ENCODE data around the gene CTSF. TPM values are rescaled to one million over a fixed set of nuclear protein-coding genes. Genes with fewer than 3 reads are reported as not detected.

The CTSF gene
- total and polyA plus RNA-seq, 2 of the 13 experiments (the other 11 are each of a cell fraction or from before 2014, with no cell fraction given) = not detected

- no peaks in the 10 kb centered on the region for H4K20me1 ChIP-seq (ENCODE audit: insufficient read depth, low read length)
- peaks cover 9 to 37% of the 10 kb centered on the region in 2 experiments for H3K36me3 ChIP-seq (replicated peaks in 1 of 2; ENCODE audit: control insufficient read depth in 1 of 2, insufficient read depth in 2 of 2, low read length in 2 of 2)
- H3K4me3 ChIP-seq (replicated peaks in 1 of 3; ENCODE audit: insufficient read depth in 1 of 3, low read depth in 2 of 3, low read length in 3 of 3) = no peak overlapping the region
- peaks cover 23% of the 10 kb centered on the region for H3K4me1 ChIP-seq (ENCODE audit: insufficient read depth, low read length)
- TF ChIP-seq ATF7 (IDR thresholded peaks at IDR 0.05) = no peak
- TF ChIP-seq ATF7 (CRISPR knock-in tag; IDR thresholded peaks at IDR 0.05) = no peak
- TF ChIP-seq, protein P1, sequence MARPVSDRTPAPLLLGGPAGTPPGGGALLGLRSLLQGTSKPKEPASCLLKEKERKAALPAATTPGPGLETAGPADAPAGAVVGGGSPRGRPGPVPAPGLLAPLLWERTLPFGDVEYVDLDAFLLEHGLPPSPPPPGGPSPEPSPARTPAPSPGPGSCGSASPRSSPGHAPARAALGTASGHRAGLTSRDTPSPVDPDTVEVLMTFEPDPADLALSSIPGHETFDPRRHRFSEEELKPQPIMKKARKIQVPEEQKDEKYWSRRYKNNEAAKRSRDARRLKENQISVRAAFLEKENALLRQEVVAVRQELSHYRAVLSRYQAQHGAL (CRISPR knock-in tag; IDR thresholded peaks at IDR 0.05; ENCODE audit: not compliant biosample characterization) = no peak
- no peak for TF ChIP-seq ZBTB14 (CRISPR knock-in tag; IDR thresholded peaks at IDR 0.05)
- ATAC-seq (no peak), DNase-seq (ENCODE audit: low spot score) (no peak), FAIRE-seq (no peak)
- ChIA-PET POLR2A (interaction anchor here (4.9 kb wide), 1 partner anchor 12 kb away, joined by 51 read pairs; the partner anchor contains the start of gene RBM14), CTCF (ENCODE audit: low intra/inter-chr PET ratio, low total read pairs) (no interaction called here)
- 96% methylated on average over 5 of the region's 5 CpGs for WGBS (ENCODE audit: low lambda C conversion rate)
- H3K4me2 ChIP-seq (ENCODE audit: low read depth, low read length) = no peak overlapping the region
- intact Hi-C loops (cut with micrococcal nuclease; ENCODE audit: unreplicated experiment) = no loop called here
- no peaks in the 10 kb centered on the region for H3K9me3 ChIP-seq (ENCODE audit: low read length)
- no peaks in the 10 kb centered on the region for H3K27me3 ChIP-seq (ENCODE audit: control insufficient read depth in 1 of 2, insufficient read depth in 2 of 2, low read length in 2 of 2)
- no peak overlapping the region for H3K27ac ChIP-seq (ENCODE audit: extremely low read length, insufficient read depth, low read length)
- no peaks in the 10 kb centered on the region for H3K79me2 ChIP-seq (ENCODE audit: insufficient read depth, low read length)
- H2AFZ ChIP-seq (ENCODE audit: low read length) = no peak overlapping the region
- in situ Hi-C loops (cut with HindIII; ENCODE audit: extremely low pct_ligation_motif_present, low pct_unique_long_range_greater_than_20kb) = no loop called here
- no peak overlapping the region for H3K9ac ChIP-seq (ENCODE audit: insufficient read depth, low read depth, low read length)
- no TSS peak for BruUV-seq (replicated peaks)
Observed at GRCh38 chr11:66604155-66604554, 35.7 kb upstream of the CTSF start.

- no peaks in the 10 kb centered on the region for H3K27me3 ChIP-seq (ENCODE audit: control insufficient read depth in 1 of 2, insufficient read depth in 2 of 2, low read length in 2 of 2)
- H3K4me1 ChIP-seq (ENCODE audit: insufficient read depth, low read length) = peaks cover 19% of the 10 kb centered on the region
- H3K27ac ChIP-seq (ENCODE audit: extremely low read length, insufficient read depth, low read length) = no peak overlapping the region
- intact Hi-C loops (cut with micrococcal nuclease; ENCODE audit: unreplicated experiment) (no loop called here), in situ Hi-C loops (cut with HindIII; ENCODE audit: extremely low pct_ligation_motif_present, low pct_unique_long_range_greater_than_20kb) (no loop called here)
- no TSS peak for BruUV-seq (replicated peaks)
- H3K4me3 ChIP-seq (replicated peaks in 1 of 3; ENCODE audit: insufficient read depth in 1 of 3, low read depth in 2 of 3, low read length in 3 of 3) = no peak overlapping the region
- H3K79me2 ChIP-seq (ENCODE audit: insufficient read depth, low read length) = no peaks in the 10 kb centered on the region
- no peaks in the 10 kb centered on the region for H3K9me3 ChIP-seq (ENCODE audit: low read length)
- FAIRE-seq = no peak
- H2AFZ ChIP-seq (ENCODE audit: low read length) = no peak overlapping the region
- peaks cover 11 to 41% of the 10 kb centered on the region in 2 experiments for H3K36me3 ChIP-seq (replicated peaks in 1 of 2; ENCODE audit: control insufficient read depth in 1 of 2, insufficient read depth in 2 of 2, low read length in 2 of 2)
- ATAC-seq = no peak
- WGBS (ENCODE audit: low lambda C conversion rate) = 92% methylated on average over 4 of the region's 6 CpGs
- CTCF ChIA-PET (ENCODE audit: low intra/inter-chr PET ratio, low total read pairs) = no interaction called here
- POLR2A ChIA-PET = interaction anchor here (0.9 to 1.4 kb wide), 3 partner anchors 10 to 35 kb away, joined by 3 to 5 read pairs (median 4); partner anchors contain the start of genes CCDC87, CCS and RBM4
- H4K20me1 ChIP-seq (ENCODE audit: insufficient read depth, low read length) = no peaks in the 10 kb centered on the region
- DNase-seq (ENCODE audit: low spot score) = no peak
- no peak overlapping the region for H3K9ac ChIP-seq (ENCODE audit: insufficient read depth, low read depth, low read length)
- H3K4me2 ChIP-seq (ENCODE audit: low read depth, low read length) = no peak overlapping the region
- TF ChIP-seq KDM6A (CRISPR knock-in tag; IDR thresholded peaks at IDR 0.05; ENCODE audit: low read depth) = no peak
- no peak for TF ChIP-seq ZSCAN5A (CRISPR knock-in tag; IDR thresholded peaks at IDR 0.05; ENCODE audit: borderline replicate concordance)
- no peak for TF ChIP-seq AKAP8 (CRISPR knock-in tag; IDR thresholded peaks at IDR 0.05)
- no peak for TF ChIP-seq U2AF1 (optimal IDR thresholded peaks at IDR 0.05; ENCODE audit: low read depth, low read length)
- TF ChIP-seq ZMAT3 (CRISPR knock-in tag; conservative IDR thresholded peaks at IDR 0.05) = no peak
- TF ChIP-seq TBL1XR1 (IDR thresholded peaks at IDR 0.05; ENCODE audit: borderline replicate concordance, low read length, partially characterized antibody) = no peak
- no peak for TF ChIP-seq ZNF891 (CRISPR knock-in tag; IDR thresholded peaks at IDR 0.05)
- no peak for TF ChIP-seq ZNF781 (CRISPR knock-in tag; IDR thresholded peaks at IDR 0.05; ENCODE audit: borderline replicate concordance, not compliant biosample characterization)
- TF ChIP-seq, protein P2, sequence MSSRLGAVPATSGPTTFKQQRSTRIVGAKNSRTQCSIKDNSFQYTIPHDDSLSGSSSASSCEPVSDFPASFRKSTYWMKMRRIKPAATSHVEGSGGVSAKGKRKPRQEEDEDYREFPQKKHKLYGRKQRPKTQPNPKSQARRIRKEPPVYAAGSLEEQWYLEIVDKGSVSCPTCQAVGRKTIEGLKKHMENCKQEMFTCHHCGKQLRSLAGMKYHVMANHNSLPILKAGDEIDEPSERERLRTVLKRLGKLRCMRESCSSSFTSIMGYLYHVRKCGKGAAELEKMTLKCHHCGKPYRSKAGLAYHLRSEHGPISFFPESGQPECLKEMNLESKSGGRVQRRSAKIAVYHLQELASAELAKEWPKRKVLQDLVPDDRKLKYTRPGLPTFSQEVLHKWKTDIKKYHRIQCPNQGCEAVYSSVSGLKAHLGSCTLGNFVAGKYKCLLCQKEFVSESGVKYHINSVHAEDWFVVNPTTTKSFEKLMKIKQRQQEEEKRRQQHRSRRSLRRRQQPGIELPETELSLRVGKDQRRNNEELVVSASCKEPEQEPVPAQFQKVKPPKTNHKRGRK (CRISPR knock-in tag; IDR thresholded peaks at IDR 0.05) = no peak
Observed at GRCh38 chr11:66603072-66603471, 34.7 kb upstream of the CTSF start.
